Measurements from ENCODE around the gene DTNBP1.

Gene DTNBP1

GRCh38 chr6:15473741-15474161 is 189.1 kb downstream of the DTNBP1 start:
- no peak overlapping the region for H3K27ac ChIP-seq
- TF ChIP-seq, protein P1, sequence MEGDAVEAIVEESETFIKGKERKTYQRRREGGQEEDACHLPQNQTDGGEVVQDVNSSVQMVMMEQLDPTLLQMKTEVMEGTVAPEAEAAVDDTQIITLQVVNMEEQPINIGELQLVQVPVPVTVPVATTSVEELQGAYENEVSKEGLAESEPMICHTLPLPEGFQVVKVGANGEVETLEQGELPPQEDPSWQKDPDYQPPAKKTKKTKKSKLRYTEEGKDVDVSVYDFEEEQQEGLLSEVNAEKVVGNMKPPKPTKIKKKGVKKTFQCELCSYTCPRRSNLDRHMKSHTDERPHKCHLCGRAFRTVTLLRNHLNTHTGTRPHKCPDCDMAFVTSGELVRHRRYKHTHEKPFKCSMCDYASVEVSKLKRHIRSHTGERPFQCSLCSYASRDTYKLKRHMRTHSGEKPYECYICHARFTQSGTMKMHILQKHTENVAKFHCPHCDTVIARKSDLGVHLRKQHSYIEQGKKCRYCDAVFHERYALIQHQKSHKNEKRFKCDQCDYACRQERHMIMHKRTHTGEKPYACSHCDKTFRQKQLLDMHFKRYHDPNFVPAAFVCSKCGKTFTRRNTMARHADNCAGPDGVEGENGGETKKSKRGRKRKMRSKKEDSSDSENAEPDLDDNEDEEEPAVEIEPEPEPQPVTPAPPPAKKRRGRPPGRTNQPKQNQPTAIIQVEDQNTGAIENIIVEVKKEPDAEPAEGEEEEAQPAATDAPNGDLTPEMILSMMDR (conservative IDR thresholded peaks at IDR 0.05) = no peak

- H3K27ac ChIP-seq = no peak overlapping the region
- TF ChIP-seq, protein P1 (conservative IDR thresholded peaks at IDR 0.05) = no peak
Measured at GRCh38 chr6:15473174-15473573, 189.7 kb downstream of the DTNBP1 start.
